ENCODE results near the gene KIAA0319L. TPM values are rescaled to one million over a fixed set of nuclear protein-coding genes. Genes with fewer than 3 reads are reported as not detected.

Gene KIAA0319L
- total RNA-seq, 2 experiments from 2014 or later, result 25.3 to 44.9 TPM

- no peak for TF ChIP-seq EZH2phosphoT487 (IDR thresholded peaks at IDR 0.05; ENCODE audit: borderline replicate concordance, low read depth, low read length)
- no peak for TF ChIP-seq CTCF (conservative IDR thresholded peaks at IDR 0.05; ENCODE audit: low read length)
- Histone ChIP-seq H3K9me3 (ENCODE audit: low read length) (no peaks in the 10 kb centered on the region), H4K20me1 (ENCODE audit: insufficient read depth, low read length) (no peaks in the 10 kb centered on the region), H2AFZ (ENCODE audit: low read length) (no peak overlapping the region), H3K4me2 (ENCODE audit: low read length) (no peak overlapping the region), H3K36me3 (ENCODE audit: insufficient read depth, low read length) (peaks cover 16% of the 10 kb centered on the region; the same call in 1 of the 2 replicates), H3K4me1 (ENCODE audit: insufficient read depth, low read length, poor library complexity, severe bottlenecking) (no peaks in the 10 kb centered on the region), H3K4me3 (ENCODE audit: low read depth, low read length, poor library complexity, severe bottlenecking) (no peak overlapping the region), H3K9me2 (ENCODE audit: insufficient read depth, low read length) (no peaks in the 10 kb centered on the region), H3K27ac (ENCODE audit: low read depth, low read length, poor library complexity, severe bottlenecking) (no peak overlapping the region), H3K79me2 (ENCODE audit: insufficient read depth, low read depth, low read length) (no peaks in the 10 kb centered on the region)
- DNase-seq (ENCODE audit: low spot score), result no peak
- no TSS peak for BruUV-seq (replicated peaks)
- intact Hi-C loops (cut with micrococcal nuclease; ENCODE audit: unreplicated experiment), result no loop called here
- ChIA-PET CTCF (ENCODE audit: unreplicated experiment) (no interaction called here), POLR2A (no interaction called here)
These were observed 115.2 kb downstream of the KIAA0319L start for GRCh38 chr1:35441926-35442579.

- no TSS peak for BruUV-seq (replicated peaks)
- intact Hi-C loops (cut with micrococcal nuclease; ENCODE audit: unreplicated experiment), result no loop called here
- CTCF ChIA-PET (ENCODE audit: unreplicated experiment), result no interaction called here
- Histone ChIP-seq H3K4me1 (ENCODE audit: insufficient read depth, low read length, poor library complexity, severe bottlenecking) (no peaks in the 10 kb centered on the region), H3K4me2 (ENCODE audit: low read length) (no peak overlapping the region), H3K9me3 (ENCODE audit: low read length) (no peaks in the 10 kb centered on the region), H3K36me3 (ENCODE audit: insufficient read depth, low read length) (peaks cover 31% of the 10 kb centered on the region; the same call in 1 of the 2 replicates), H2AFZ (ENCODE audit: low read length) (no peak overlapping the region), H3K27ac (ENCODE audit: low read depth, low read length, poor library complexity, severe bottlenecking) (no peak overlapping the region), H3K9me2 (ENCODE audit: insufficient read depth, low read length) (no peaks in the 10 kb centered on the region), H4K20me1 (ENCODE audit: insufficient read depth, low read length) (no peaks in the 10 kb centered on the region), H3K4me3 (ENCODE audit: low read depth, low read length, poor library complexity, severe bottlenecking) (no peak overlapping the region), H3K79me2 (ENCODE audit: insufficient read depth, low read depth, low read length) (no peaks in the 10 kb centered on the region)
- DNase-seq (ENCODE audit: low spot score), result no peak
- POLR2A ChIA-PET, result no interaction called here
- TF ChIP-seq CTCF (conservative IDR thresholded peaks at IDR 0.05; ENCODE audit: low read length) (no peak), EZH2phosphoT487 (IDR thresholded peaks at IDR 0.05; ENCODE audit: borderline replicate concordance, low read depth, low read length) (no peak)
These were observed 117.6 kb downstream of the KIAA0319L start for GRCh38 chr1:35439626-35440025.

GRCh38 chr1:35437200-35437599 is 120.0 kb downstream of the KIAA0319L start:
- Histone ChIP-seq H3K36me3 (ENCODE audit: insufficient read depth, low read length) (peaks cover 28% of the 10 kb centered on the region; the same call in 1 of the 2 replicates), H3K4me3 (ENCODE audit: low read depth, low read length, poor library complexity, severe bottlenecking) (no peak overlapping the region), H3K79me2 (ENCODE audit: insufficient read depth, low read depth, low read length) (no peaks in the 10 kb centered on the region), H3K4me2 (ENCODE audit: low read length) (no peak overlapping the region), H3K4me1 (ENCODE audit: insufficient read depth, low read length, poor library complexity, severe bottlenecking) (no peaks in the 10 kb centered on the region), H2AFZ (ENCODE audit: low read length) (no peak overlapping the region), H3K9me3 (ENCODE audit: low read length) (no peaks in the 10 kb centered on the region), H3K9me2 (ENCODE audit: insufficient read depth, low read length) (no peaks in the 10 kb centered on the region), H4K20me1 (ENCODE audit: insufficient read depth, low read length) (no peaks in the 10 kb centered on the region), H3K27ac (ENCODE audit: low read depth, low read length, poor library complexity, severe bottlenecking) (no peak overlapping the region)
- ChIA-PET POLR2A (interaction anchor here (1.4 kb wide), 1 partner anchor 13 kb away, joined by 4 read pairs; no protein-coding TSS in a partner anchor), CTCF (ENCODE audit: unreplicated experiment) (no interaction called here)
- no TSS peak for BruUV-seq (replicated peaks)
- intact Hi-C loops (cut with micrococcal nuclease; ENCODE audit: unreplicated experiment), result no loop called here
- TF ChIP-seq CTCF (conservative IDR thresholded peaks at IDR 0.05; ENCODE audit: low read length), result no peak
- DNase-seq (ENCODE audit: low spot score), result no peak

Measured in OCI-LY7 (cell line).